CD4-positive, alpha-beta T cell treated with Interleukin-2 at 100 ng/mL for 4 hours (primary cell): ENCODE results near the gene CCER1.

Source experiments
- DNase-seq: peaks from one replicate; pipeline ENCODE4 v3.0.0-alpha.2; 2020; ENCODE audit warnings: low spot score

CCER1 gene

DNA sequence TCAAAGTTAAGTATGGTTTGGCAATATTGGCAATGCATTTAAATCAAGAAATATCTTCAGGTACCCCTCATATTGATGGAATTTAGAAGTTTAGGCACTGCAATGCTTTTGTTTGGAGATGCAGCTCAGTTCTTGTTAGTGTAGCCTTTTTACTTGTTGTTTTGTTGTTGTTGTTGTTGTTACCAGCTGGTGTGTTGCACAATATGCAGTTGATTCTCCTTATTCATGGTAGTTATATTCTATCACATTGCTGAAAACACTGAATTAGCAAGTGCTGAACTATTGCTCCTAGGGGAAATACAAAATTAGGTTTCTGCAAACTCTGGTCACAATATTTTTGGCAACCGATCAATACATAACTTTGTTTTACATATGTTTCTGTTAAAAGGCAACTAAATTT is 34.8 kb downstream of the CCER1 start:
- no peak for DNase-seq

GRCh38 chr12:90917431-90917830 is 37.5 kb downstream of the CCER1 start:
- DNase-seq, result no peak

DNA sequence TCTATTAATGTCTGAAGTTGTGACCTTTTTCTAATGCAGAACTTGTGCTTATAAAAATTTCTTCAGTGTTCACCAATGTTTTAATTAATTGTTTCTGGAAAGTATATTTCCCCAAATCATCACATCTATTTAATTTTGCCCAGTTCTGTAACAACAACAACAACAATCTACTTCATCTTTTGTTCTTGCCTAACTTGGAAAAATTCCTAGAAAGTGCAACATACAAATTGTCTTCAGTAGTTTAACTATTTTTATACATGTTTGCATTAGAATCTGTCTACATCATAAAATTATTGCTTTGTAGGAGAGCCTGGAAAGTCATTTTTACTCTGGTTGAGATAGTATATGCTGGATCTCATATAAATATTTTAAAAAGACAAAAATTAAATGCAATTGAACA is 38.5 kb downstream of the CCER1 start:
- DNase-seq, result no peak

GRCh38 chr12:90915353-90915752 is 39.6 kb downstream of the CCER1 start:
- no peak for DNase-seq

GRCh38 chr12:90910958-90911357 is 44.0 kb downstream of the CCER1 start:
- no peak for DNase-seq

GRCh38 chr12:90909069-90909770 is 45.8 kb downstream of the CCER1 start:
- DNase-seq, result no peak

DNA sequence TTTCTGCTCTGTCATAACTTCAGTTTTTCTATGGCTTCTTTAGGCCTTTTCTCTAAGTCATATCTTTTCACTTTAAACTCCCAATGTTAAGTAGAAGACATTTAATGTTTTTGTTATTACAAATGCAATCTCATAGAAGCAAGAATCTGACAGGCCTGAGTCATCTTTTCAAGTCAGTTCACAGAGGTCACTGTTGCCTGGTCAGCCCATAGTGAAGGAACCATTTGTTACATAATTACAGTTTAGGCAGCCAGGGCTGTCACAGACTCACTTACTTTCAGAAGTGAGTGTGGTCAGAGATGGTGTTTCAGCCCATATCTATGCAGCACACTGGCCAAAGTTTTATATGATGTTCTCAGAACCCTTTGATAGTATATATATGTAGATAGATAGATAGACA is 46.5 kb downstream of the CCER1 start:
- DNase-seq, result no peak

GRCh38 chr12:90905691-90906370 is 49.1 kb downstream of the CCER1 start:
- no peak for DNase-seq

DNA sequence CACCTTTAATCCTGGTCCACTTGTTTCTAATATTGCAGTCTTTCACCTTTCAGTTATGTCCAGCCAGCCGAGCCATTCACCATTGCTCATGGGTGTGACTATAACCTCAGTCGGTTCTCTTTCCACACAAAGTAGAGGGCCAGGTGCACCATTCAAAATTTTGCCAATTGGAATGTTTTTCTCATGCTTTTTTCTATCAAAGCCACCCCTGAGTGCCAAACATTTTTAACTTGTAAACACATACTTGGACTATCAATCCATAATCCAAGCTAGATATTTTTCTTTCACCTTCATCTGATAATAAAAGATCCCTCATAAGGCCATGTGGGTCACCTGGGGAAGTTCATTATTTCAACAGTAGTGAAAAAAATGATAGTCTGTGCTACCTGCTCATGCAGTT is 52.4 kb downstream of the CCER1 start:
- no peak for DNase-seq
